HG03045 (cell line): Measurements from ENCODE around the gene NR2F6.
"Not testable (repeated sequence)": the region's sequence is repeated elsewhere in the genome, so short reads cannot be mapped to it uniquely, and the experiment has no call there.

Experiments
- ATAC-seq: cut with Tn5 transposase; IDR thresholded peaks from one replicate; pipeline ENCODE4 v1.9.1; 2021; ENCODE audit warnings: mild to moderate bottlenecking, moderate library complexity; ENCODE audit not compliant: unreplicated experiment

The NR2F6 gene

DNA sequence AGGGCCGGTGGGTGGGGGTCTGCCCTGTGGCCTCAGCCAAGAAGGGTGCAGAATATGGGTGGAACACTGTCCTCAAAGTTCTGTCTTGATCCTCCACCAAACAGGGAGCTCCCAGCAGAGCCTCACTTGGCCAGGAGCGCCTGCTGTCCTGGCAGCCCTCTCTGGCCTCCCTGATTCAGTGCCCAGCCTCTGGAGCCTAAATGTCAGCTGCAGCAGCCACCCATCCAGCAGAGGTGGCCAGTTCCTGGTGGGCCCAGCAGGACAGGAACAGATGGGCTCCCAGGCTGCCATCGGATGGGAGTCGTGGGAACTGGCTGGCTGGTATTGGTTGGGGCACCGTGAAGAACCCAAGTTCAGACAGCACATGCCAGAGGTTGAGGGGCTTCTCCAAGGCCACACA lies 32.4 kb downstream of the NR2F6 start:
- no peak for ATAC-seq

DNA sequence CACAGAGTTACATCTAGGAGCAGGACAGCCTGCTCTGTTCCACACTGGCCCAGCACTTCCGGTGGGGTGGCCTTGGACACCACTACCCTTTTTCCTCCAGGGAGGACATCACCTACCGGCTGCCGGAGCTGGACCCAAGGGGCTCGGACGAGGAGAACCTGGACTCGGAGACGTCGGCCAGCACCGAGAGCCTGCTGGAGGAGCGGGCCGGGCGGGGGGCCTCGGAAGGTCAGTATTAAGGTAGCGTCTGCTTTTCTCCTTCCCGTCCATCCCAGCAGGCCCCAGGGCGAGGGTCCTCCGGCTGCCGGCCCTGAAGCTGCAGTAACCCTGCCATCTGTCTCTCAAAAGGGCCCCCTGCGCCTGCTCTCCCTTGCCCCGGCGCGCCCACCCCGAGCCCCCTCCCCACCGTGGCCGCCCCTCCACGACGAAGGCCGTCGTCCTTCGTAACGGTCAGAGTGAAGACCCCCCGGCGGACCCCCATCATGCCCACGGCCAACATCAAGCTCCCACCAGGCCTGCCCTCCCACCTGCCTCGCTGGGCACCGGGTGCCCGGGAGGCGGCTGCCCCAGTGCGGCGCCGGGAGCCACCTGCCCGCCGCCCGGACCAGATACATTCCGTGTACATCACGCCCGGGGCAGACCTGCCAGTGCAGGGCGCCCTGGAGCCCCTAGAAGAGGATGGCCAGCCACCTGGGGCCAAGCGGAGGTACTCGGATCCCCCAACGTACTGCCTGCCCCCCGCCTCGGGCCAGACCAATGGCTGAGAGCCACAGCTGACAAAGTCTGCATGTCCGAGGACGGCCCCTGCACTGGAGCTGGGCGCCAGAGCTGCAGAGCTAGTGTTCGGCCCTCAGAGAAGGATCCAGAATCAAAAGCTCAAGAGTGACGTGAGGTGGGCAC lies 33.9 kb downstream of the NR2F6 start:
- ATAC-seq = no peak

DNA sequence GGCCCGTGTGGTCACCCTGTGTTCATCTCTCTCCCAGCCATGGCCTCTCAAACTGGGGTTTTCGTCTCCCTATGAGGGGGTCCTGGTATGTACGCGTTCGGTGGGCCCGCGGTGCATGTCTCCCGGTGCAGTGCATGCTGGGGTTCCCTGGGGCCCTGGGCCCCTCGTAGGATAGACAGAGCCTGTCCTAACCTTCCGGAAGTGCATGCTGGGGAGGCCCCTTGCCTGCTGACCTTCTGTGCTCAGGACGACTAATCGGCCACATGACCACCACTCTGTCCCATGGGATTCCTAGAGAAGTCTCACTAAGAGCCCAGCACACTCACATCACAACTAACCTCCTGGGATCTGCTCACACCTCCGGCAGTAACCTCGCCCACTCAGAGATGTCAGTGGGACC lies 35.4 kb downstream of the NR2F6 start:
- no peak for ATAC-seq

DNA sequence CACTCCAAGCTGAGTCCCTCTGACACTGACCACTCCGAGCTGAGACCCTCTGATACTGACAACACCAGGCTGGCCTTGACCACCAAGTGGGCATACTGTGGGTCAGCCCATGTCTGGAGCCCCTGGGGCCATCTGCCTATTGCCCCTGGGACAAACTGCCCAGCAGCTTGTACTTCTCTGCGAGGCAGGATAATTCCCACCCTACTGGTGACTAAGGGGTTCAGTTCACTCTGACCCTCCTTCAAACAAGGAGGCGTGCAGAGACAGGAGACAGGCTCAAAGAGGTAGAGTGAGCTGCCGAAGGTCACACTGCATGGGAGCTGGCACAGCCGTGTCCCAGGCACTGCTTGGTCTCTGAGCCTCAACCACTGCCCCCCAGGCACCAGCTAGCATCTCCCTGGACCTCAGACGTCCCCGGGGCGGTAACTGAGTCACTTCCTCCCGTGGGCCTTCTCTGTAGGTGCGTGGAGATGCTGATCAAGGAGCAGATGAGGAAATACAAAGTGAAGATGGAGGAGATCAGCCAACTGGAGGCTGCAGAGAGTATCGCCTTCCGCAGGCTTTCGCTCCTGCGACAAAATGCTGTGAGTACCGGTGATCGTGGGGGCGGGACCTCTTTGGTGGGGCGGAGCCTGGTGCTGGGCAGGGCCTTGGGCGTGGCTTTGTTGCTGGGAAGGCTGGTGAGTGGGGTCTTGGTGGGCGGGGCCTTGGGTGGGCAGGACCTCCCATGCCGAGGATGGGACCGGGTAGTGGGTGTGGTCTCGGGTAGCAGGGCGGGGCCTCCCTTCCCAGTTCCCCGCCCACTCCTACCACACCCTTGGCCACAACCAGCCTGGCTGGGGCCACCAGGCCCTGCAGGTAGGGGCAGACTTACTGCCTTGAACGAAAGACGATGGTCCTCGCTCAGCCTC lies 36.3 kb downstream of the NR2F6 start:
- ATAC-seq = no peak

DNA sequence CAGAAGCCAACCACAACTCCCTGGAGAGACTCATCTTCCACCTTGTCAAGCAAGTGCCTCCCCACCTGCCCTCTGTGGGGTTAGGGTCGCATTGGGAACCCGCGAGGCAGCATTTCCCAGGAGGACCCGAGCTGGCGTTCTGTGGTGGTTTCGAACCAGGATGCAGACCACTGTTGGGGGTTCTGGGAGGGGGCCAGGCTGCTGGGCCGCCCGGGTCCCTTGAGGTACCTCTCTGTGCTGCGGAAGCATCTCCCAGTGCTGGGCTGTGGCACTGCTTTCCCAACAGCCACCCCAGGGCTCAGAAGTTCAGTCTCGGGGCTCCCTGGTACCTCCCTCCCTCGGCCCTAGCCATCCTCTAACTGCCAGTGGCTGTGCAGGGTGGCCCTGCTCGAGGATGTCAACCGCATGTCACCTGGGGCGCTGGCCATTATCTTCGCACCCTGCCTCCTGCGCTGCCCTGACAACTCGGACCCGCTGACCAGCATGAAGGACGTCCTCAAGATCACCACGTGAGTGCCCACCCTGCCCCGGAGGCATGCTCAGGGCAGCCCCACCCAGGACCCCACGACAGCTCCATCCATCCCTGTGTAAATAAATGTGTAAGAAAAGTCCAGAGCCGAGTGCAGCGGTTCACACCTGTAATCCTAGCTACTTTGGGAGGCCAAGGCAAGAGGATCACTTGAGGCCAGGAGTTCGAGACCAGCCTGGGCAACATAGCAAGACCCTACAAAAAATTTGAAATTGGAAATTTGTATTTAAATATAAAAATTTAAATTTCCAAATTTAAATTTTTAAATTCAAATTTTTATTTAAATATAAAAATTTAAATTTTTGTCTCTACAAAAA lies 38.8 kb downstream of the NR2F6 start:
- no peak for ATAC-seq

DNA sequence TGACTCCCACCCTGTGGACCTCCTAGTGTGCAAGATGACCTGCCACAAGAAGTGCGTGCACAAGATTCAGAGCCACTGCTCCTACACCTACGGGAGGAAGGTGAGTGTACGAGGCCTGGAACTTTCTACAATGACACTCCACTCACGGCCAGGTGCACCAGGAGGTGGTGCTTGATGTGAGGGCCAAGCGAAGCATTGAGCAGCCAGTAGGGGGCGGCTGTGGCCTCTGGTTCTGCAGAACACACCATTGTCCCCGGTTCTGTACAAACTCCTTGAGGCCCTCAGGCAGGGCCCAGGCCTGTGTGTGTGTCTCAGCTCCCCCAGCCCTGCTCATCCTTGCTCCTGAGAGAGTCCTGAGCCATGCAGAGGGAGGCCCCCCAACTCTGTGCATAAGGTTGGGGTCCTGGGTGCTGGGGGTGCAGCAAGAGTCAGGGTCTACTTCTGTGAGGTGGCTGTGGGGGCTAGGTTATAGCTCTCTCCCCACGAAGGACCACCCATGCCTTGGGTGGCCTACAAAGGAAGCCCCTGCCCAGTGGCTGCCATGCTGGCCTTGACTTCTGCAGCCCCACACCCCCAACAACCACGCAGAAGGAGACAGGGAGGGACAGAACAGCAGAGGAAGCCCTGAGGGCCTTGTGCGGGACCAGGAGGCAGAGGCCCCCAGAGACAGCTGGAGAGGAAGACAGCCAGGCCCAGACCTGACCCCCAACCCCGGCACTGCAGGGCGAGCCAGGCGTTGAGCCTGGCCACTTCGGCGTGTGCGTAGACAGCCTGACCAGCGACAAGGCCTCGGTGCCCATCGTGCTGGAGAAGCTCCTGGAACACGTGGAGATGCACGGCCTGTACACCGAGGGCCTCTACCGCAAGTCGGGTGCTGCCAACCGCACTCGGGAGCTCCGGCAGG lies 40.2 kb downstream of the NR2F6 start:
- ATAC-seq = no peak

DNA sequence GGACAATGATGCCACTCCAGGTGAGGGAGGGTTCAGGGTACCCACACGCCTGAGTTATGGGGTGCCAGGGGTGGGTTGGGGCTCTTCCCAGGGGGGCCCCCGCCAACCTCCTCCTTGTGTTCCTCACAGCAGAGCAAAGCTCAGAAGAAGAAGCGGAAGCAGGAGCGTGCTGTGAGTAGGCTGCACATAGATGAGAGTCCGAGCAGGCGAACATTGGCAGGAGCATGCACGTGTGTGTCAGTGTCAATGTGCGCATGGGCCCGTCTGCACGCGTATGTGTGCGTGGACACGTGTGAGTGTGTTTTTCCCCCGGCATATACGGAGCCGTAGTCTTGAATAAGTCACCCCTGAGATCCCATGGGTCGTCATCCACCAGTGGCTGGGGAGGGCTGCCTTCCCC lies 43.0 kb downstream of the NR2F6 start:
- no peak for ATAC-seq

DNA sequence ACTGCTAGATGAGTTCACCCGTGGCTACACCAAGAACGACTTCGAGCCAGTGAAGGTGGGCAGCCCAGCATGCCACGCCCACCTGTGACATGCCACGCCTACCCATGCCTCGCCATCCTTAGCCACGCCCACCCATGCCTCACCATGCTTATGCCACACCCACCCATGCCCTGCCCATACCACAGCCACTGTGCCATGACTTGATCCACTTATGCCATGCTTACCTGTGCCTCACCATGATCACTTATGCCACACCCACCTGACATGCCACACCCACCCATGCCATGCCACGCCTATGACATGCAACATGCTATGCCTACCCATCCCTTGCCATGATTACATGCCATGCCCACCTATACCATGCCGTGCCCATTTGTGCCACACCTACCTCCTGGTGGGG lies 43.5 kb downstream of the NR2F6 start:
- no peak for ATAC-seq

DNA sequence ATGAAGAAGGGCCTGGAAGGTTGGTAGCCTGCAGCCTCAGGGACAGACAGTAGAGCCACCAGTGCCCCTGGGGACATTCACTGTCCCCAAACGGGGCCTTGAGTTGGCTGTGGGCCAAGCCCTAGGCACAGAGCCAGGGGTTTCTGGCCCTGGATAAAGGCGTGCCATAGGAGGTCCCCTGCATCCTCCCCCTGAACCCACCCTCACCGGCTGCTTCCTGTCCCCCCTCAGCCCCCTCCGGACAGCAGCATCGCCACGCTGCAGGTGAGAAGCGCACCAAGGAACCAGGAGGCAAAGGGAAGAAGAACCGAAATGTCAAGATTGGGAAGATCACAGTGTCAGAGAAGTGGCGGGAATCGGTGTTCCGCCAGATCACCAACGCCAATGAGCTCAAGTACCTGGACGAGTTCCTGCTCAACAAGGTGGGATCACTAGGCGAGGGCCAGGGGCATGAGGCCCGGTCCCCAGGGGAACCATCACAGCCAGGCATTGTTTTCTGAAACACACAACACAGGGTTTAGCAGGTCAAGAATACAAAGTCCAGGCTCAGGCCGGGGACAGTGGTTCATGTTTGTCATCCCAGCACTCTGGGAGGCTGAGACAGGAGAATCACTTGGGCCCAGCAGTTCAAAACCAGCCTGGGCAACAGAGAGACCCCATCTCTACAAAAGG lies 45.2 kb downstream of the NR2F6 start:
- no peak for ATAC-seq

DNA sequence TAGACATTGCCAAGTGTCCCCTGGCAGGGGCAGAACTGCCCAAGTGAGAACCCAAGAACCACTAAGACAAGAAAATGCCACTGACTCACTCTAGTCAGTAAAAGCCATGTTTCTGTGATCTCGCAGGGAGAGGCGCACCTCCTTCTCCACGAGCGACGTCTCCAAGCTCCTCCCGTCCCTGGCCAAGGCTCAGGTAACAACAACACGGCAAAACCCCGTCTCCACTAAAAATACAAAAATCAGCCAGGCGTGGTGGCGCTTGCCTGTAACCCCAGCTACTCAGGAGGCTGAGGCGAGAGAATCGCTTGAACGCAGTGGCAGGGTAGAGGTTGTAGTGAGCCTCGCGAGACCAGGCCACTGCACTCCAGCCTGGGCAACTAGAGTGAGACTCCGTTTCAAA lies 48.1 kb downstream of the NR2F6 start:
- no peak for ATAC-seq

DNA sequence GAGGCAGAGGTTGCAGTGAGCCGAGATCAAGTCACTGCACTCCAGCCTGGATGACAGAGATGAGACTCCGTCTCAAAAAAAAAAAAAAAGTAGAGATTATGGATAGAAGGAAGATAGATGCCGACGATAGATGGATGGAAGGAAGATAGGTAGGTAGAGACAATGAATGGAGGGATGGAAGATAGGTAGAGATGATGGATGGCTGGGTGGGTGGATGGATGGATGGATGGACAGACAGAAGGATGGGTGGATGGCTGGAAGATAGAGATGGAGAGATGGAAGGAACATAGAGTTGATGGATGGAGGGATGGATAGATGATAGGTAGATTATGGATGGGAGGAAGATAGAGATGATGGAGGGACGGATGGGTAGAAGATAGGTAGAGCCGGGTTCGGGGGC lies 49.1 kb downstream of the NR2F6 start:
- no peak for ATAC-seq

DNA sequence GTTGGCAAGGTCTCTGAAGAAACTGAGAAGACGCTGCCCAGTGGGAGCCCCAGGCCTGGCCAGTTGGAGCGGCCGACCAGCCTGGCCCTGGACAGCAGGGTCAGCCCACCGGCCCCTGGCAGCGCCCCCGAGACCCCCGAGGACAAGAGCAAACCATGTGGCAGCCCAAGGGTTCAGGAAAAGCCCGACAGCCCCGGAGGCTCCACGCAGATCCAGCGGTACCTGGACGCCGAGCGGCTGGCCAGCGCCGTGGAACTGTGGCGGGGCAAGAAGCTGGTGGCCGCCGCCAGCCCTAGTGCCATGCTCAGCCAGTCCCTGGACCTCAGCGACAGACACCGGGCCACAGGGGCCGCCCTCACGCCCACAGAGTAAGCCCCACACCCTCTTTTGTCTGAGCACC lies 50.6 kb downstream of the NR2F6 start:
- ATAC-seq = no peak

DNA sequence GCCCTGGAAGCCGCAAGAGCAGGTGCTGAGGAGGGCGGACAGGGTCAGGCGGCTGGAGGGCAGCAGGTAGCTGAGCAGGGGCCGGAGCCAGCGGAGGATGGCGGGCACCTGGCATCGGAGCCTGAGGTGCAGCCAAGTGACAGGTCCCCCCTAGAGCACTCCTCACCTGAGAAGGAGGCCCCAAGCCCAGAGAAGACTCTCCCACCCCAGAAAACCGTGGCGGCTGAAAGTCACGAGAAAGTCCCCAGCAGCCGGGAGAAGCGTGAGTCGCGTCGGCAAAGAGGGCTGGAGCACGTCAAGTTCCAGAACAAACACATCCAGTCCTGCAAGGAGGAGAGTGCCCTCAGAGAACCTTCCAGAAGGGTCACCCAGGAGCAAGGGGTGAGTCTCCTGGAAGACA lies 51.1 kb downstream of the NR2F6 start:
- no peak for ATAC-seq

DNA sequence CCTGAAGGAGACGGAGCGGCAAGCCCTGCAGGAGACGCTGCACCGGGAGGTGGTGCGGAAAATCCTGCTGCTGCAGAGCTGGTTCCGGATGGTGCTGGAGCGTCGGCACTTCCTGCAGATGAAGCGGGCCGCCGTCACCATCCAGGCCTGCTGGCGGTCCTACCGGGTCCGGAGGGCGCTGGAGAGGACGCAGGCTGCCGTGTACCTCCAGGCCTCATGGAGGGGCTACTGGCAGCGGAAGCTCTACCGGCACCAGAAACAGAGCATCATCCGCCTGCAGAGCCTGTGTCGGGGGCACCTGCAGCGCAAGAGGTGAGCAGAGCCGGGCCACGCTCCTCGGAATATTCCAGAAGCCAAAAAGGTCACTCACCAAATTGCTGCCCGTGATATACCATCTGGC lies 53.0 kb downstream of the NR2F6 start:
- ATAC-seq = no peak

DNA sequence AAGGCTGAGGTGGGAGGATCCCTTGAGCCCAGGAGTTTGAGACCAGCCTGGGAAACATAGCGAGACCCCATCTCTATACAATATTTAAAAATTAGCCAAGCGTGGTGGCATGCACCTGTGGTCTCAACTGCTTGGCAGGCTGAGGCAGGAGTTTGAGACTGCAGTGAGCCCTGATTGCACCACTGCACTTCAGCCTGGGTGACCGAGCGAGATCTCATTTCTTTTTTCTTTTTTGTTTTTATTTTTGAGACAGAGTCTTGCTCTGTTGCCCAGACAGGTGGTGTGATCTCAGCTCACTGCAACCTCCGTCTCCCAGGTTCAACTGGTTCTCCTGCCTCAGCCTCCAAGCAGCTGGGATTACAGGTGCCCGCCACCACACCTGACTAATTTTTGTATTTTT lies 54.0 kb downstream of the NR2F6 start:
- ATAC-seq = not testable (repeated sequence)

DNA sequence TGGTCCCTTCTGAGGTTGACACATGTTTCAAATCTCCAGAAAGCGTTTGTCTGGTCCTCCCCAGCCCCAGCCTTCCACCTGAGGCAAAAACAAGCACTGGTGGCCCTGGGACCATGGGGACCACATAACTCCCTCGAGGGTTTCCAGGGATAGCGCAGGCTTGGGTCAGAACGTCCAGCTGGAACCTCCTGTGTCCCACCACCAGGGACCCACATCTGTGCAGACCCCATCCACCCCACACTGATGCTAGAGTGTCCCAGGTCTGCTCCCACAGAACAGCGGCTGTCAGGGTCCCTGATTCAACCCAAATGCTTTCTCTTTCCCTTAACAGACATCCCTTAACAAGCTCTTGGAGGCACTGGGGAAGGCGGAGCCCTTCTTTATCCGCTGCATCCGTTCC lies 60.1 kb downstream of the NR2F6 start:
- ATAC-seq = no peak

DNA sequence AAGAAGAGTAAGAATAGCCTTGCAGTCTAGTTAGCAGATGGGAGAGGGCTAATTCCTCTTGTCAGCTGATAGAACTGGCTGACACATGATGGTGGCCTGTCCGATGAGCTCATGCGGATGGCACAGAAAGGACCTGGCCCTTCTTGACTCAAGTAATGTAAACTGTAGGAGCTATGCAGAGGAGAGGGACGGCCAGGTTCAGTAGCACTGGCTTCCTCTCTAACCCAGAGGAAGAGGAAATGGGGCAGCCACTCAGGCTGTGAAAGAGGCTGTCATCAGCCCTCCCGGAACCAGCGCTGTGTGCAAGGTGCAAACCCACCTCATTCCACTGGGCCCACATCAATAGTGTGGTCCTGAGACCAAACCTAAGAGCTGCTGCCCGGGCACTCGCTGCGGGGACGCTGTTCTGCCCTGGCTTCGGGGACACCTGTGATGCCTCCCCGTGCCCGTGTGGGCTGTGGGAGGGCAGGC lies 61.3 kb downstream of the NR2F6 start:
- no peak for ATAC-seq

DNA sequence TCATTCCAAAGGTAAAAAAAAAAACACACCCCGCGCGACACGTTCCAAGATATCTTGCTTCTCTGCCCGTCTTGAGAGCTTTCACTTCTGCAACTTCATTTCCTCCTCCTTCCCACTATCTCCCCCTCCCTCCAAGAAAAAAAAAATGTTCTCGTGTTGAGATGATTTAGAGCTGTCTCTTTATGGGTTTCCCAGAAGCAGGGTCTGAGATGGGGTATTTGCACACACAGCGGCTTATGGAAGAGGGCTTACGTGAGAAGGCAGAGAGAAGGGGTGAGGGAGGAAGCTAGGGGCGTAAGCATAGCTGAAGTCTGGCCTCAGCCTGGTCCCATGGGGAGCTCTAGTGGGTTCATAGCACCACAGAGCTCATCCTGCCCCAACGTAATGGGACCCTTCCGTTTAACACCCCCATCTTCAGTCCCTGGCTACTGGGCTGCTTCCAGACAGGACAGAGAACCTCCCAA lies 61.8 kb downstream of the NR2F6 start:
- ATAC-seq = no peak

DNA sequence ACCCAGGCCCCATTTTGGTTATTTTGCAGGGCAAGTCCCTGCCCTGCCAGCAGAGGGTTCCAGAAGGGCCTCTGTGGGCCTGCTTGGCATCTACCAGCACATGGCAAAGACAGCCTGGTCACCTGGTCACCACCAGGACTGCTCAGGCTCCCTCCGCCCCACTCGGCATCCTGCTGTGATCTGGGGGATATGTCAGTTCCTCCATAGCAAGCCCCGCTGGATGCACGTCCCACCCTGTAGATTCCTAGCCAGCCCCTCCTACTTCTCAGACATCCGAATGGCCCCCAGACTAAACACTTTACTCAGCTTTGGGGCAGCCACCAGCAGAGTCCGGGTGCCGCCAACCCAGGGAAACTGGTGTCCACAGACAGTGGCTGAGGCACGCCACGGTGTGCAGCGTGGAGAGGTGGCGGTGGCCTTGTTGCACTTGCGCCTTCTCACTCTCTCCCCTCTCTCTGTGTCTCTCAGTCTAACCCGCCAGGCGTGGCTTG lies 62.4 kb downstream of the NR2F6 start:
- ATAC-seq = no peak
